NCI-H146 (cell line): ENCODE results near the gene TP53TG3E.
"Not testable (repeated sequence)": the region's sequence is repeated elsewhere in the genome, so short reads cannot be mapped to it uniquely, and the experiment has no call there.

Experiments used
- DNase-seq: peaks from one replicate; lab custom pipeline; 2025; lab: John Stamatoyannopoulos, UW

Gene TP53TG3E, protein sequence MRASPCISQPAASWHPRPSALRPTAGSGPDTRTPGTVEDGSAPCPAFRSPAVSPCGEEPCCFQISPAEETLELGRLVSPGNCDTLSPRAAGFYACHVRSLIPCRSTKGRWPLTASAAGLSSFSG

DNA sequence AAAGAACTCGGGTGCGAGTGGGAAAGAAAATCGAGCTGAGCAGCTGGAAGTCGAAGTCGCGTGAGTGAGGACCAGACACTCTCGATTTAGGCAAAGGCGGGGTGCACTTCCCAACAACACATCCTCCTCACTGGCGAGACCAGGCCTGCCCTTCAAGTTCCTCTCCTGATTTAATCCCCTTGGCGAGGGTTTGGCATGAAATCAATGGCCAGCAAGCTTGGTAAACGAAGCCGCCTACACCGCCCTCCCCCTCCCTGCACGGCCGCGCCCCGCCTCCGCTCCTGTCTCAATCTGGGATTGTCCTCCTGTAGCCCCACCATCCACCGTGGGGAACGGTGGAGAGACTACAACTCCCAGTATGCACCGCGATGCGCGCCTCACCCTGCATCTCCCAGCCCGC lies at the start of gene TP53TG3E:
Gene TP53TG3E (plus strand): TSS at position 301 of the 400 bp plus-strand sequence. CDS start 68 bp downstream, at position 369.
- not testable (repeated sequence) for DNase-seq

- not testable (repeated sequence) for DNase-seq
Observed at GRCh38 chr16:33336226-33337012, 32.3 kb downstream of the TP53TG3E start.

GRCh38 chr16:33337627-33338542 lies 33.8 kb downstream of the TP53TG3E start:
- not testable (repeated sequence) for DNase-seq

- DNase-seq, result not testable (repeated sequence)
Observed at GRCh38 chr16:33338543-33338951, 34.4 kb downstream of the TP53TG3E start.

GRCh38 chr16:33339093-33340061 lies 35.3 kb downstream of the TP53TG3E start:
- DNase-seq, result not testable (repeated sequence)
